HUES64 (cell line): ENCODE measurements around the gene SNCAIP.

Source experiments
- H3K27ac ChIP-seq: 2 replicates; pipeline ENCODE4 v1.7.0; 2013; ENCODE audit warnings: low read depth, low read length, inconsistent platforms
- H3K27me3 ChIP-seq: 2 replicates; pipeline ENCODE4 v1.6.1; 2013; ENCODE audit warnings: mild to moderate bottlenecking, low read length; ENCODE audit not compliant: insufficient read depth
- H3K36me3 ChIP-seq: 2 replicates; pipeline ENCODE4 v1.6.1; 2013; ENCODE audit warnings: mild to moderate bottlenecking, low read length; ENCODE audit not compliant: insufficient read depth
- H3K4me1 ChIP-seq: 2 replicates; pipeline ENCODE4 v1.6.1; 2013; ENCODE audit warnings: mild to moderate bottlenecking, low read length, moderate library complexity; ENCODE audit not compliant: insufficient read depth
- H3K4me3 ChIP-seq: 2 replicates; pipeline ENCODE4 v1.5.1; 2013; ENCODE audit warnings: mild to moderate bottlenecking, low read length, moderate library complexity
- H3K9ac ChIP-seq: 2 replicates; pipeline ENCODE4 v1.6.1; 2013; ENCODE audit warnings: mild to moderate bottlenecking, low read depth, low read length
- H3K9me3 ChIP-seq: 2 replicates; pipeline ENCODE4 v1.6.1; 2013; ENCODE audit warnings: low read depth, low read length; ENCODE audit not compliant: insufficient read depth
- WGBS: fragments of 150-250, 120-280 bp; methylation state at CpG from one replicate; pipeline ENCODE4 v1.1.7; 2013; ENCODE audit warnings: missing lambda C conversion rate; 5-methylcytosine and 5-hydroxymethylcytosine counted together

The SNCAIP gene

DNA sequence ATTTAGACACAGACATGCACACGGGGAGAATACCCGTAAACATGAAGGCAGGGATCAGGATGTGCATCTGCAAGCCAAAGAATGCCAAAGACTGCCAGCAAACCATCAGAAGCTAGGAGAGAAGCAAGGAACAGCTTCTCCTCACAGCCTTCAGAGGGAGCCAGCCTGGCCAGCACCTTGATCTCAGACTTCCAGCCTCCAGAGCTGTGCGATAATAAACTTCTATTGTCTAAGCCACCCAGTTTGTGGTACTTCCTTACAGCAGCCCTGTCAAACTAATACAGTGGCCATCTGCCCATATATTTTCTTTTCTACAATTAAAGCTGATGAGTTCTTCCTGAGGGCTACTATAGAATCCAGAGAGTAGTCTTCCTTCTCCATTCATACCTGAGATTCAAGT, 135.0 kb downstream of the SNCAIP start:
- no peak overlapping the region for H3K4me3 ChIP-seq
- H3K9me3 ChIP-seq = no peaks in the 10 kb centered on the region
- H3K4me1 ChIP-seq = no peaks in the 10 kb centered on the region
- WGBS = 93% methylated on average over 3 of the region's 3 CpGs
- H3K36me3 ChIP-seq = 0 out of 2 replicates have a peak, but pooled peaks cover 7% of the 10 kb centered on the region
- no peak overlapping the region for H3K27ac ChIP-seq
- H3K27me3 ChIP-seq = no peaks in the 10 kb centered on the region
- H3K9ac ChIP-seq = no peak overlapping the region

DNA sequence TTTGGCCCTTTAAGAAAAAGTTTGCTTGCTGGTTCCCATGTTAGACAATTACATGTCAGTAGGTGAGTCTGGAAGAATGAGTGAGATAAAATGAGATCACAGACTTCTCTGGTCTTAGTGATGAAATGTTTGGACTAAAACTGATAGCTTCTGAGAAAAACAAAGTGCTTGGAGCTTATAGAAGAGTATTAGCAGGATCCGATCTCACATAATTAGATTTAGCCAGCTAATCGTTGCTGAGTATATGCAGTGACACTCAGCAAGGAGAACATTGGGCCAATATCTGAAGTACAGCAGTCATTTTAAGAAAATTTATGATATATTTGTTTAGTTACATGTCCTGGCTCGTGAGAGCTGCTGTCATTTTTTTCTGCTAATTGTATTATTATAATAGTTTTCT, 135.8 kb downstream of the SNCAIP start:
- H3K4me3 ChIP-seq = no peak overlapping the region
- H3K4me1 ChIP-seq = no peaks in the 10 kb centered on the region
- H3K9ac ChIP-seq = no peak overlapping the region
- 96% methylated on average over 3 of the region's 3 CpGs for WGBS
- 0 out of 2 replicates have a peak, but pooled peaks cover 7% of the 10 kb centered on the region for H3K36me3 ChIP-seq
- H3K27ac ChIP-seq = no peak overlapping the region
- no peaks in the 10 kb centered on the region for H3K9me3 ChIP-seq
- H3K27me3 ChIP-seq = no peaks in the 10 kb centered on the region

DNA sequence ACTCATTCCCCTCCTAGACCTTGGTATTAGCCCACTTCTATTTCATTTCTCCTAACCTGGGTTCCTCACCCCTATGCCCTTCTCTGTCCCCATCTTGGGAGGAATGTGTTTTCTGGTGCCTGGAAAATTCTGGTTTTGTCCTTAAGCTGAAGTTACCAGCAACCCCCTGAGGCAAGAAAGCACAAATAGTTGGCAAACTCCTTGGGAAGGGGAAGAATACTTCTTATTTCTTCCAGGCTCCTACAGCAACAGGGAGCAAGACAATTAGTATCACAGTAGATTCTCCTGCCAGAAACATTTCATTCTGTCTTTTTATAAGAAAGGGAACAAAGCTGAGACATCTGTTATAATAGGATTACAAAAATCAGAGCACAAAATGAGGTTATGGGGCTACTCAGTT, 142.5 kb downstream of the SNCAIP start:
- Histone ChIP-seq H3K4me1 (0 out of 2 replicates have a peak, but pooled peaks cover 5% of the 10 kb centered on the region), H3K36me3 (0 out of 2 replicates have a peak, but pooled peaks cover 7% of the 10 kb centered on the region), H3K4me3 (no peak overlapping the region), H3K27me3 (no peaks in the 10 kb centered on the region), H3K9me3 (no peaks in the 10 kb centered on the region), H3K27ac (no peak overlapping the region), H3K9ac (no peak overlapping the region)

DNA sequence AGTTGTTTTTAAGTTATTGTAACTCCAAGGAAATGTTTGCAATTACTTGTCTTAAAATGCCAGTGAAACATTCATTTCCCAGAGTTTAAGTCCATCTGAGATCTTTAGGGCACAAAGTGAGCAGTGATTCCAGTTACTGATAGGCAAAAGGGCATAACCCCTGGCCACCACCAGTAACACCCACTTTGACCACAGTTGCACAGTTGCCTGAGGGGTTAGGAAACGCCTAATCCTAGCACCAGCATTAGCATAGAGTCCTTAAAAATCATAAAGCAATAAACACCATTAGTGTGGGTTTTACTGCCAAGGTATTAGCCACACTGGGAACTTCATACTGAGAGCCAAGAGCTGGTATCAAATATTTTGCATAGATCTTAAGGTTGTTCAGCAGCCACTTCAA, 143.9 kb downstream of the SNCAIP start:
- Histone ChIP-seq H3K27ac (no peak overlapping the region), H3K36me3 (0 out of 2 replicates have a peak, but pooled peaks cover 4% of the 10 kb centered on the region)
- WGBS = 88% methylated on average over 1 of the region's 1 CpG

DNA sequence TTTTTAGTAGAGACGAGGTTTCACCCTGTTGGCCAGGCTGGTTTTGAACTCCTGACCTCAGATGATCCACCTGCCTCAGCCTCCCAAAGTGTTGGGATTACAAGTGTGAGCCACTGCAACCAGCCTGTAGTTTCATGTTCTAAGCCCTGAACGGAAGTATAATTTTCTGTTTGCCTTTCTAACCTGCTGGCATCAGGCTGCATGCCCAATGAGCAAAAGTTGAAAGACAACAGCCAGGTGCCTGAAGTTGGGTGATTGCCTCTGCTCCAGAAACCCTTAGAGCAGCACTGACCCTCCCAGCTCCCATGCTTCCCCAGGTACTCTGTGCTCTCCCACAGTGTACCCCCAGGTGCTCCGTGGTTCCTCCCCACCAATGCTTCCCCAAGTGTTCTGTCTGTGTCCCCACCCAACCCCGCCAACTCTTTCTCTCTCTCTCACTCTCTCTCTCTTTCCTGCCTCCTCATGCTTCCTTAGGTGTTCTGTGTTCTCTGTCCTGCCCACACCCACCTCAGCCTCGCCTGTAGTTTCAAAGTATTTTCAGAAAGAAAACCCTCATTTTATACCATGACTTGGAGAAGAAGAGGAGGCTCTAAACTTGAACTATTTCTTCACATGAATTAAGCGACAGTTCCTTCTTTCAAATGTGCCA, 145.3 kb downstream of the SNCAIP start:
- Histone ChIP-seq H3K27ac (no peak overlapping the region), H3K36me3 (no peaks in the 10 kb centered on the region)
- WGBS = 94% methylated on average over 6 of the region's 6 CpGs

More for the DNA sequence above, 143.9 kb downstream of the SNCAIP start:
- Histone ChIP-seq H3K9me3 (no peaks in the 10 kb centered on the region), H3K4me3 (no peak overlapping the region), H3K9ac (no peak overlapping the region), H3K4me1 (0 out of 2 replicates have a peak, but pooled peaks cover 5% of the 10 kb centered on the region), H3K27me3 (no peaks in the 10 kb centered on the region)

DNA sequence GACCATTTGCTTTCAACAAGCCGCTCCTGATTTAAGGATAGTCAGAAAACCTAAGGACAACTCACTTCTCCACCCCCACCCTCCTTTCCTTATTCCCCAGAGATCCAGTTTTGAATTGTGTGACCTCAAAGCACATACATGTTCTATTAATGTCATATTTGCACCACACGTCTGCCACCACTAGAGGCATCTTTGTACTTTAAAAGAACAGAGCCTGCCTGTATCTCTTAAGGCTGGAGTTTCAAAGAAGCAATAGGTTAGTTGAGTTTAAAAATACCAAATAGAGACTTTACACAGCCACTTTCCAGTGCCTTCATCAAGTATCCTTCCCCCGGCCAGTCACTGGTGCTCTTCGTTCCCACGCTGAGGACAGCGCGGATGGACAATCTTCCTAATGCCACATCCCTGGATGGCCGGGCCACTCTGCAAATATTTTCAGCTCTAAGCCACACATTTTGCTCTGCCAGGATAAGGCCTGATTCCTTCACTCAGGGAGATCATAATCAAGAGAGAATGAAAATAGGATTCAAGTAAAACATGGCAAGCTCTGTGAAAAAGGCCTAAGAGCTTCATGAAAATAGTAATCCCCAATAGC, 146.3 kb downstream of the SNCAIP start:
- Histone ChIP-seq H3K27ac (no peak overlapping the region), H3K9me3 (no peaks in the 10 kb centered on the region), H3K36me3 (no peaks in the 10 kb centered on the region), H3K4me1 (peaks cover 10% of the 10 kb centered on the region; the same call in 1 of the 2 replicates), H3K27me3 (no peaks in the 10 kb centered on the region), H3K9ac (no peak overlapping the region), H3K4me3 (no peak overlapping the region)
- WGBS = 84% methylated on average over 8 of the region's 8 CpGs

More for the DNA sequence above, 145.3 kb downstream of the SNCAIP start:
- H3K4me1 ChIP-seq = 0 out of 2 replicates have a peak, but pooled peaks cover 5% of the 10 kb centered on the region
- H3K27me3 ChIP-seq = no peaks in the 10 kb centered on the region
- H3K4me3 ChIP-seq = no peak overlapping the region
- no peaks in the 10 kb centered on the region for H3K9me3 ChIP-seq
- no peak overlapping the region for H3K9ac ChIP-seq

DNA sequence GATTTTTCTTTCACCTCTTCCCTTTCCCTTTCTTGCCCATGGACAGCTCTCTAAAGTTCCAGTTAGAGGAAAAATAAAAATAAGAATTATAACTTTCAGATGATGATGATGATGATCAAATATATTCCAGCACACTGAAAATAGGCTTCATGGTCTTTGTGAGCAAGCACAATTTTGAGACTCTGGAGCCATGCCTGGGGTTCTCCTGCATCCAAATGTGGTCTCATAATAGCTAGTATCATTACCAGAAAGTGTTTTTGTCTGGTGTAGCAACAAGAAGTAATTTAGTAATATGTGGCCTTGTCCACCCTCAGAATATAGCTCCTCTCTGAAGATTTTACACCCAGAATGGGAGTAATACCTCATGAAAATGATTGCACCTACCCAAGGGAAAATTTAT, 150.4 kb downstream of the SNCAIP start:
- Histone ChIP-seq H3K27me3 (no peaks in the 10 kb centered on the region), H3K9me3 (no peaks in the 10 kb centered on the region), H3K4me3 (no peak overlapping the region), H3K36me3 (no peaks in the 10 kb centered on the region), H3K27ac (no peak overlapping the region), H3K9ac (no peak overlapping the region), H3K4me1 (peaks cover 29% of the 10 kb centered on the region)

DNA sequence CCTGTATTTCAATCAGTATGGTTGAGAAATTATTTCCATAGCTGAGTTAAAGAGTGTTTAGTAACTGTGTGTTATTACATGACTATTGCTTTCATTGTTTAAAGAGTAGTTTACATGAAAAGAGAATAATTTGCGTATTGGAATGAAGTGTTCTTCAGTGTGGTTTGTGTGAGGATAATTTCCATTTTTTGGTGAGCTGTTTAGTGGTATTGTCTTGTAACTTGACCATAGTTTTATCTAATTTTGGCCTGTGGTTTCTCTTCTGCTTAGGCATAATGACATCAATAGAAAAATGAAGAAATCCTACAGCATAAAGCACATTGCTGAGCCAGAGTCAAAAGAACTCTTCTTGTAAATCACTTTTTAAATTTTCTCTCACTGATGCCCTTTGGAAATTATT, 151.2 kb downstream of the SNCAIP start:
- peaks cover 29% of the 10 kb centered on the region for H3K4me1 ChIP-seq
- H3K4me3 ChIP-seq = no peak overlapping the region
- H3K9me3 ChIP-seq = no peaks in the 10 kb centered on the region
- H3K36me3 ChIP-seq = no peaks in the 10 kb centered on the region
- no peaks in the 10 kb centered on the region for H3K27me3 ChIP-seq
- H3K27ac ChIP-seq = no peak overlapping the region
- H3K9ac ChIP-seq = no peak overlapping the region
- 75% methylated on average over 1 of the region's 1 CpG for WGBS

DNA sequence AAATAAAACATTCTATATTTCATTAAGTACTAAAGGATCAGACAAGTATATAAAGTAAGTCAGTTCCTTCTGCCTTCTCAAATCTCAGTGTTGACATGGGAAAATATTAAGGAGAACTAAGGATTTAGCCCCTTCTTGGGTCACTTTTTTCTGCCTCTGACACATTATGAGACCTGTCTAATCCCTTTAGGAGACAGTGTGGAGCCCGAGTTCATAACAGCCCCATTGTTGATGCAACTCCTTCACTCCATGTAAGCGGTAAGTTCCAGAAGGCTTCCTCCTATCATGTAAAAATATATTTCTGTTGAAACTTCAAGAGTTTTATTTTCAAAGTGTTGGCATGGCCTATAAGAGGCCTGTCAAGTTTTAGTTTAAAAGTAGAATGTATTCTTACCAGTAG, 152.2 kb downstream of the SNCAIP start:
- H3K4me3 ChIP-seq = no peak overlapping the region
- H3K27ac ChIP-seq = no peak overlapping the region
- no peaks in the 10 kb centered on the region for H3K36me3 ChIP-seq
- H3K9ac ChIP-seq = no peak overlapping the region
- H3K27me3 ChIP-seq = no peaks in the 10 kb centered on the region
- peaks cover 29% of the 10 kb centered on the region for H3K4me1 ChIP-seq
- 80% methylated on average over 2 of the region's 2 CpGs for WGBS
- no peaks in the 10 kb centered on the region for H3K9me3 ChIP-seq

DNA sequence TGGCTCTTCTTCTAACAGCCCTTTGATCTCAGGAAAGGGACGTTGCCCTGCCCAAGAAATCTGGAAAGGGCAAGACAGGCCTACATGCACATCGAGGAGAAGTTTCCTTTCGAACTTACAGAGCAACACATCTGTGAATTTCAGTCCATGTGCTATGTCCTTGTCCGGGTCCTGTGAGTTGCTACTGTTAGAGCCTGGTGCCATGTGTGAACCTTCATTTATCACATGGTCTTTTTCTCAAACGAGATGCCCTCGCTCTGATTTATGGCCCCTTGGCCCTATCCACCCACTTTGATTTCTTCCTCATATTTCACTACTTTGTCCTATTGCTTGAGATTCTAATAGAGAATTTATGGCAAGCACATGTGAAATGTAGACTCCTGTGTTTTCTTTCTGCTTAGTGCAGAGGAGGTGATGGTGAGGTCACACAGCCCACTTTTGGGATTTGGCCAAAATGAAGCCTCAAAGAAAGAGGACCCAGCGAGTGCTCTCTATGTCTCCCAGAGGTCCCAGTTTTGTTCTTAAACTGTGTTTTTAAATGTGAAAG, 153.1 kb downstream of the SNCAIP start:
- Histone ChIP-seq H3K9me3 (no peaks in the 10 kb centered on the region), H3K36me3 (no peaks in the 10 kb centered on the region), H3K4me1 (peaks cover 29% of the 10 kb centered on the region), H3K9ac (no peak overlapping the region), H3K27ac (no peak overlapping the region), H3K27me3 (no peaks in the 10 kb centered on the region), H3K4me3 (no peak overlapping the region)
- WGBS = 93% methylated on average over 7 of the region's 7 CpGs

DNA sequence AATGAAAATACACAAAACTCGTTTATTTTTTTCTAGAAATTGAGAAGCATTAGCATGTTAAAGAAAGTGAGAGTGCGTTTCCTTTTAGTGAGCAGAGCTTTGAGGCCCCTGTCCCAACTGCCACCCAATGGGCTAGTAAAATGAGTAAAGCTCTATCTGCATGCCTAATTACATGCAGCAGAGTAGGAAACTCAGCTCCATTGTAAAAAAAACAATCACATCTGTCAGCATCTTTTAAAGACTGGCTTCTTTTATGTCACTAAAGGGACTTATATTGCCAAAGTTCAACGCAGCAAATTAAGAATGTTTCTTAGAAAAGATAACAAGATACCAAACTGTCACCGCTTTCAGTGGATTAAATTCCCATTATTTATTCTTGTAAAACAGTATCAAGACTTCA, 154.0 kb downstream of the SNCAIP start:
- 64% methylated on average over 4 of the region's 4 CpGs for WGBS
- H3K4me3 ChIP-seq = no peak overlapping the region
- no peak overlapping the region for H3K9ac ChIP-seq
- no peaks in the 10 kb centered on the region for H3K9me3 ChIP-seq
- H3K36me3 ChIP-seq = no peaks in the 10 kb centered on the region
- H3K27me3 ChIP-seq = no peaks in the 10 kb centered on the region
- H3K27ac ChIP-seq = no peak overlapping the region
- peaks cover 29% of the 10 kb centered on the region for H3K4me1 ChIP-seq
